Naive B cell (primary cell): ENCODE results near the gene CUBN. TPM values are rescaled to one million over a fixed set of nuclear protein-coding genes. Genes with fewer than 3 reads are reported as not detected.

ENCODE experiments used
- ATAC-seq, 2 donors: fragments of 150-1000 bp; cut with Tn5 transposase; 2 replicates each; pipeline ENCODE4 v1.10.0; 2021; ENCODE audit warnings: low read depth in 2 of 2, mild to moderate bottlenecking in 2 of 2, moderate library complexity in 2 of 2
- DNase-seq: peaks from one replicate; pipeline ENCODE4 v3.0.0; 2022
- H3K27ac Mint-ChIP-seq, 6 donors: one replicate each; pipeline ENCODE4 v1.8.0; 2020 to 2022; ENCODE audit warnings: mild to moderate bottlenecking in 6 of 6, mixed read lengths in 6 of 6, moderate library complexity in 5 of 6, inconsistent platforms in 2 of 6
- H3K27me3 Mint-ChIP-seq, 3 donors: one replicate each; pipeline ENCODE4 v1.8.0; 2021 to 2022; ENCODE audit warnings: mixed read lengths in 3 of 3, mild to moderate bottlenecking in 1 of 3
- H3K36me3 Mint-ChIP-seq, 2 donors: one replicate each; pipeline ENCODE4 v1.8.0; 2020 to 2022; ENCODE audit warnings: mixed read lengths in 2 of 2, inconsistent platforms in 1 of 2, mild to moderate bottlenecking in 1 of 2
- H3K4me1 Mint-ChIP-seq, 3 donors: one replicate each; pipeline ENCODE4 v1.8.0; 2020 to 2022; ENCODE audit warnings: mixed read lengths in 3 of 3, inconsistent platforms in 1 of 3, mild to moderate bottlenecking in 1 of 3, moderate library complexity in 1 of 3
- H3K4me3 Mint-ChIP-seq, 8 donors: one replicate each; pipeline ENCODE4 v1.8.0; 2020 to 2022; ENCODE audit warnings: mild to moderate bottlenecking in 8 of 8, mixed read lengths in 8 of 8, moderate library complexity in 8 of 8, inconsistent platforms in 2 of 8
- H3K9me3 Mint-ChIP-seq, 7 donors: one replicate each; pipeline ENCODE4 v1.8.0; 2020 to 2022; ENCODE audit warnings: mixed read lengths in 7 of 7, mild to moderate bottlenecking in 5 of 7, inconsistent platforms in 2 of 7, moderate library complexity in 1 of 7
- polyA plus RNA-seq, 6 donors: library from polyadenylated mRNA; unstranded; fragments of 300-500 nt; fragmentation: Illumina TruSeq; gene quantifications; one replicate each; pipeline ENCODE4 v1.2.3, GENCODE V29; 2021; ENCODE audit warnings: low read depth in 6 of 6

Gene CUBN
- polyA plus RNA-seq, 6 donors from 2014 or later, result 0.07 to 0.51 (median 0.34) TPM; not detected in 1

GRCh38 chr10:16822726-16823360, 306.8 kb downstream of the CUBN start:
- DNase-seq, result no peak
- H3K9me3 Mint-ChIP-seq, result peaks cover 6 to 28% (median 19%) of the 10 kb centered on the region in 7 donors

GRCh38 chr10:16822027-16822426, 307.6 kb downstream of the CUBN start:
- H3K4me3 Mint-ChIP-seq, result no peak overlapping the region
- peaks cover 0 to 25% (median 4%) of the 10 kb centered on the region in 3 donors for H3K27me3 Mint-ChIP-seq
- H3K9me3 Mint-ChIP-seq, result peaks cover 6 to 28% (median 19%) of the 10 kb centered on the region in 7 donors
- H3K36me3 Mint-ChIP-seq, result peaks cover 15 to 21% of the 10 kb centered on the region in 2 donors
- no peak for ATAC-seq
- no peak for DNase-seq
- H3K4me1 Mint-ChIP-seq, result peaks cover 3 to 10% (median 6%) of the 10 kb centered on the region in 3 donors
- H3K27ac Mint-ChIP-seq, result no peak overlapping the region

More at GRCh38 chr10:16822726-16823360, 306.8 kb downstream of the CUBN start:
- H3K27ac Mint-ChIP-seq, result no peak overlapping the region
- H3K4me1 Mint-ChIP-seq, result peaks cover 0 to 9% (median 3%) of the 10 kb centered on the region in 3 donors
- no peak for ATAC-seq
- peaks cover 15 to 21% of the 10 kb centered on the region in 2 donors for H3K36me3 Mint-ChIP-seq
- H3K4me3 Mint-ChIP-seq, result peak overlapping the region in 1 of 8 donors; percentile 4
- peaks cover 0 to 25% (median 4%) of the 10 kb centered on the region in 3 donors for H3K27me3 Mint-ChIP-seq

- H3K36me3 Mint-ChIP-seq, result peaks cover 16 to 21% of the 10 kb centered on the region in 2 donors
- no peak overlapping the region for H3K27ac Mint-ChIP-seq
- peak overlapping the region in 1 of 8 donors; percentile 87 for H3K4me3 Mint-ChIP-seq
- no peak for ATAC-seq
- peaks cover 16 to 25% (median 19%) of the 10 kb centered on the region in 3 donors for H3K4me1 Mint-ChIP-seq
- H3K27me3 Mint-ChIP-seq, result peaks cover 0 to 25% (median 4%) of the 10 kb centered on the region in 3 donors
- peaks cover 6 to 28% (median 19%) of the 10 kb centered on the region in 7 donors for H3K9me3 Mint-ChIP-seq
- no peak for DNase-seq
Observed at GRCh38 chr10:16820421-16820820, 309.2 kb downstream of the CUBN start.

- Mint-ChIP-seq H3K9me3 (peaks cover 6 to 28% (median 19%) of the 10 kb centered on the region in 7 donors), H3K27me3 (peaks cover 0 to 25% (median 4%) of the 10 kb centered on the region in 3 donors), H3K4me1 (peaks cover 20 to 29% (median 23%) of the 10 kb centered on the region in 3 donors), H3K27ac (no peak overlapping the region), H3K36me3 (peaks cover 20 to 21% of the 10 kb centered on the region in 2 donors), H3K4me3 (peak overlapping the region in 1 of 8 donors; percentile 87)
- ATAC-seq, result no peak
- no peak for DNase-seq
Observed at GRCh38 chr10:16820018-16820417, 309.6 kb downstream of the CUBN start.

GRCh38 chr10:16819436-16819835, 310.2 kb downstream of the CUBN start:
- peaks cover 0 to 25% (median 4%) of the 10 kb centered on the region in 3 donors for H3K27me3 Mint-ChIP-seq
- DNase-seq, result no peak

GRCh38 chr10:16819026-16819425, 310.6 kb downstream of the CUBN start:
- Mint-ChIP-seq H3K4me3 (peak overlapping the region in 6 of 8 donors; percentile 7 to 97 (median 66)), H3K4me1 (peaks cover 22 to 35% (median 25%) of the 10 kb centered on the region in 3 donors), H3K36me3 (peaks cover 21 to 22% of the 10 kb centered on the region in 2 donors), H3K27me3 (peaks cover 0 to 25% (median 4%) of the 10 kb centered on the region in 3 donors), H3K27ac (no peak overlapping the region), H3K9me3 (peaks cover 6 to 28% (median 19%) of the 10 kb centered on the region in 7 donors)
- no peak for DNase-seq
- ATAC-seq, result no peak

More at GRCh38 chr10:16819436-16819835, 310.2 kb downstream of the CUBN start:
- Mint-ChIP-seq H3K27ac (no peak overlapping the region), H3K36me3 (peaks cover 21 to 22% of the 10 kb centered on the region in 2 donors), H3K4me1 (peaks cover 22 to 33% (median 25%) of the 10 kb centered on the region in 3 donors), H3K4me3 (peak overlapping the region in 7 of 8 donors; percentile 7 to 87 (median 44)), H3K9me3 (peaks cover 6 to 28% (median 19%) of the 10 kb centered on the region in 7 donors)
- ATAC-seq, result no peak

GRCh38 chr10:16817125-16818019, 312.2 kb downstream of the CUBN start, which contains the start of gene RSU1:
Gene RSU1, minus strand, starts transcription at chr10:16817424. Its CDS starts 343 bp downstream, at chr10:16817081.
- Mint-ChIP-seq H3K27ac (peak within 1 kb of the TSS; percentile 81 to 96 (median 92)), H3K4me3 (peak within 1 kb of the TSS; percentile 82 to 97 (median 96)), H3K4me1 (peaks cover 24 to 35% (median 25%) of the 10 kb centered on the region in 3 donors), H3K9me3 (peaks cover 0 to 15% (median 9%) of the 10 kb centered on the region in 7 donors), H3K27me3 (peaks cover 0 to 25% (median 4%) of the 10 kb centered on the region in 3 donors), H3K36me3 (peaks cover 9 to 15% of the 10 kb centered on the region in 2 donors)
- peak; percentile 100 for DNase-seq
- peak; percentile 92 to 93 for ATAC-seq

GRCh38 chr10:16816830-16817124, 312.8 kb downstream of the CUBN start:
- DNase-seq (no peak), ATAC-seq (no peak)
- peaks cover 0 to 9% (median 3%) of the 10 kb centered on the region in 7 donors for H3K9me3 Mint-ChIP-seq
- peaks cover 0 to 19% (median 4%) of the 10 kb centered on the region in 3 donors for H3K27me3 Mint-ChIP-seq
- peak overlapping the region; percentile 81 to 96 (median 92) for H3K27ac Mint-ChIP-seq
- peaks cover 3 to 9% of the 10 kb centered on the region in 2 donors for H3K36me3 Mint-ChIP-seq
- peak overlapping the region; percentile 82 to 97 (median 96) for H3K4me3 Mint-ChIP-seq
- H3K4me1 Mint-ChIP-seq, result peaks cover 28 to 36% (median 29%) of the 10 kb centered on the region in 3 donors

GRCh38 chr10:16816171-16816570, 313.4 kb downstream of the CUBN start:
- H3K9me3 Mint-ChIP-seq, result peaks cover 0 to 5% (median 0%) of the 10 kb centered on the region in 7 donors
- peak overlapping the region; percentile 82 to 97 (median 96) for H3K4me3 Mint-ChIP-seq
- peaks cover 31 to 41% (median 34%) of the 10 kb centered on the region in 3 donors for H3K4me1 Mint-ChIP-seq
- peak overlapping the region in 4 of 6 donors; percentile 60 to 92 (median 72) for H3K27ac Mint-ChIP-seq
- ATAC-seq (no peak), DNase-seq (no peak)
- H3K36me3 Mint-ChIP-seq, result peaks cover 0 to 8% of the 10 kb centered on the region in 2 donors
- peaks cover 0 to 16% (median 4%) of the 10 kb centered on the region in 3 donors for H3K27me3 Mint-ChIP-seq

- H3K27me3 Mint-ChIP-seq, result no peaks in the 10 kb centered on the region
- peaks cover 0 to 8% of the 10 kb centered on the region in 2 donors for H3K36me3 Mint-ChIP-seq
- H3K4me1 Mint-ChIP-seq, result peaks cover 31 to 47% (median 35%) of the 10 kb centered on the region in 3 donors
- H3K9me3 Mint-ChIP-seq, result no peaks in the 10 kb centered on the region
- ATAC-seq (no peak), DNase-seq (no peak)
- peak overlapping the region in 2 of 8 donors; percentile 18 to 48 for H3K4me3 Mint-ChIP-seq
- peak overlapping the region in 1 of 6 donors; percentile 47 for H3K27ac Mint-ChIP-seq
Observed at GRCh38 chr10:16814012-16814411, 315.6 kb downstream of the CUBN start.

- ATAC-seq (no peak), DNase-seq (no peak)
- Mint-ChIP-seq H3K9me3 (no peaks in the 10 kb centered on the region), H3K4me1 (peaks cover 25 to 42% (median 35%) of the 10 kb centered on the region in 3 donors), H3K4me3 (no peak overlapping the region), H3K36me3 (peaks cover 0 to 8% of the 10 kb centered on the region in 2 donors), H3K27me3 (no peaks in the 10 kb centered on the region), H3K27ac (peak overlapping the region in 2 of 6 donors; percentile 15 to 33)
Observed at GRCh38 chr10:16812676-16813075, 316.9 kb downstream of the CUBN start.

- H3K4me1 Mint-ChIP-seq, result peaks cover 25 to 34% (median 30%) of the 10 kb centered on the region in 3 donors
- H3K9me3 Mint-ChIP-seq, result no peaks in the 10 kb centered on the region
- peaks cover 0 to 8% of the 10 kb centered on the region in 2 donors for H3K36me3 Mint-ChIP-seq
- no peak for DNase-seq
- ATAC-seq, result no peak
- no peak overlapping the region for H3K27ac Mint-ChIP-seq
- H3K4me3 Mint-ChIP-seq, result no peak overlapping the region
- no peaks in the 10 kb centered on the region for H3K27me3 Mint-ChIP-seq
Observed at GRCh38 chr10:16811765-16812164, 317.8 kb downstream of the CUBN start.

GRCh38 chr10:16811292-16811691, 318.3 kb downstream of the CUBN start:
- H3K27me3 Mint-ChIP-seq, result no peaks in the 10 kb centered on the region
- H3K27ac Mint-ChIP-seq, result no peak overlapping the region
- no peak for ATAC-seq
- H3K4me1 Mint-ChIP-seq, result peaks cover 23 to 31% (median 25%) of the 10 kb centered on the region in 3 donors
- no peak overlapping the region for H3K4me3 Mint-ChIP-seq
- H3K9me3 Mint-ChIP-seq, result no peaks in the 10 kb centered on the region
- DNase-seq, result no peak
- H3K36me3 Mint-ChIP-seq, result peaks cover 0 to 8% of the 10 kb centered on the region in 2 donors
